OCI-LY7 (cell line): Measurements from ENCODE around the gene CARNS1. TPM values are rescaled to one million over a fixed set of nuclear protein-coding genes. Genes with fewer than 3 reads are reported as not detected.

Source experiments
- BruUV-seq: library from RNA; stranded (reverse); fragments of 400-500 nt; replicated peaks from 2 replicates; lab custom pipeline; 2021; lab: Mats Ljungman, UMichigan
- CTCF ChIA-PET: fragments of 300-600 bp; sonication (Branson Sonifier 250); formaldehyde crosslinking; loops from one replicate; lab custom pipeline; 2022; ENCODE audit warnings: antibody characterized with exemption; ENCODE audit not compliant: unreplicated experiment; lab: Charles Lee
- POLR2A ChIA-PET: fragments of 300-600 bp; sonication (Branson Sonifier 250); formaldehyde crosslinking; loops from one replicate; lab custom pipeline; 2022; ENCODE audit warnings: antibody characterized with exemption; lab: Charles Lee
- DNase-seq: peaks from one replicate; pipeline ENCODE4 v3.0.0-alpha.2; 2015; ENCODE audit warnings: low spot score
- H2AFZ ChIP-seq: fragments of 200-600 bp; sonication (generic), shearing (Covaris generic); 2 replicates; pipeline ENCODE4 v1.6.1; 2014; ENCODE audit warnings: mild to moderate bottlenecking, antibody characterized with exemption, low read length, moderate library complexity
- H3K27ac ChIP-seq: fragments of 200-600 bp; sonication (generic); 2 replicates; pipeline ENCODE4 v1.5.1; 2014; ENCODE audit warnings: mixed run types, low read depth, mild to moderate bottlenecking, moderate library complexity, low read length, inconsistent platforms; ENCODE audit not compliant: poor library complexity, severe bottlenecking
- H3K36me3 ChIP-seq: fragments of 200-600 bp; sonication (generic); 2 replicates; pipeline ENCODE4 v1.6.1; 2014; ENCODE audit warnings: mild to moderate bottlenecking, antibody characterized with exemption, low read length, moderate library complexity, mixed read lengths; ENCODE audit not compliant: insufficient read depth
- H3K4me1 ChIP-seq: fragments of 200-600 bp; sonication (generic); 2 replicates; pipeline ENCODE4 v1.5.1; 2014; ENCODE audit warnings: mild to moderate bottlenecking, low read length; ENCODE audit not compliant: insufficient read depth, poor library complexity, severe bottlenecking
- H3K4me2 ChIP-seq: fragments of 200-600 bp; sonication (generic); 2 replicates; pipeline ENCODE4 v1.6.1; 2014; ENCODE audit warnings: mild to moderate bottlenecking, low read length
- H3K4me3 ChIP-seq: fragments of 200-600 bp; sonication (generic); 2 replicates; pipeline ENCODE4 v1.5.1; 2014; ENCODE audit warnings: mild to moderate bottlenecking, low read depth, low read length; ENCODE audit not compliant: poor library complexity, severe bottlenecking
- H3K79me2 ChIP-seq: fragments of 200-600 bp; sonication (generic); 2 replicates; pipeline ENCODE4 v1.6.1; 2016; ENCODE audit warnings: low read depth, mild to moderate bottlenecking, low read length, moderate library complexity, mixed read lengths; ENCODE audit not compliant: insufficient read depth
- H3K9me2 ChIP-seq: fragments of 200-600 bp; sonication (generic); 2 replicates; pipeline ENCODE4 v1.6.1; 2016; ENCODE audit warnings: mild to moderate bottlenecking, low read length, mixed read lengths; ENCODE audit not compliant: insufficient read depth
- H3K9me3 ChIP-seq: fragments of 200-600 bp; sonication (generic); 2 replicates; pipeline ENCODE4 v1.6.1; 2014; ENCODE audit warnings: mild to moderate bottlenecking, mixed run types, low read length, mixed read lengths
- H4K20me1 ChIP-seq: fragments of 200-600 bp; sonication (generic); 2 replicates; pipeline ENCODE4 v1.6.1; 2014; ENCODE audit warnings: mild to moderate bottlenecking, antibody characterized with exemption, low read length, moderate library complexity, mixed read lengths; ENCODE audit not compliant: insufficient read depth
- CTCF ChIP-seq: fragments of 200-600 bp; sonication (generic); conservative IDR thresholded peaks from 2 replicates; pipeline ENCODE4 v1.5.1; 2014; ENCODE audit warnings: mild to moderate bottlenecking, antibody characterized with exemption, low read length, moderate library complexity, mixed read lengths
- EZH2phosphoT487 ChIP-seq: fragments of 200-600 bp; sonication (generic); IDR thresholded peaks from 2 replicates; pipeline ENCODE4 v1.6.1; 2018; ENCODE audit warnings: low read depth, borderline replicate concordance, mild to moderate bottlenecking, mixed run types, antibody characterized with exemption, low read length, moderate library complexity, mixed read lengths
- intact Hi-C: fragments of 100-400 bp; cut with micrococcal nuclease; formaldehyde crosslinking; loops from one replicate; pipeline ENCODE4 v1.10.0; 2022; ENCODE audit not compliant: unreplicated experiment
- total RNA-seq, 2 experiments: library from RNA; depleted of rRNA in 1 of 2; stranded (reverse); fragments of >200 nt in 1 of 2; shearing (Covaris generic) in 1 of 2; gene quantifications; 2 replicates each; pipeline ENCODE4 v1.2.3, GENCODE V29; 2014 to 2022

The CARNS1 gene
- total RNA-seq, 2 experiments from 2014 or later, result 0.06 to 0.21 TPM

GRCh38 chr11:67469508-67469811, 54.0 kb downstream of the CARNS1 start:
- CTCF ChIA-PET, result no interaction called here
- POLR2A ChIA-PET, result interaction anchor here (1.2 to 4.2 kb wide), 4 partner anchors 9 to 32 kb away, joined by 3 to 20 read pairs (median 12); partner anchors contain the start of gene PTPRCAP
- BruUV-seq, result no TSS peak
- Histone ChIP-seq H3K9me2 (no peaks in the 10 kb centered on the region), H3K4me3 (peak overlapping the region; percentile 87), H3K27ac (no peak overlapping the region), H3K36me3 (no peaks in the 10 kb centered on the region), H3K4me1 (peaks cover 49% of the 10 kb centered on the region), H3K9me3 (no peaks in the 10 kb centered on the region), H2AFZ (peak overlapping the region; percentile 61; the same call in 1 of the 2 replicates), H4K20me1 (no peaks in the 10 kb centered on the region), H3K4me2 (peak overlapping the region; percentile 78), H3K79me2 (peaks cover 23% of the 10 kb centered on the region; the same call in 1 of the 2 replicates)
- intact Hi-C loops, result loop anchor here (1.0 to 5.0 kb wide), 4 partner anchors 32 to 117 kb away; partner anchors contain the start of genes POLD4 and PTPRCAP
- TF ChIP-seq EZH2phosphoT487, result no peak
- peak; percentile 41; the same call in 1 of the 2 replicates for TF ChIP-seq CTCF
- DNase-seq, result no peak

DNA sequence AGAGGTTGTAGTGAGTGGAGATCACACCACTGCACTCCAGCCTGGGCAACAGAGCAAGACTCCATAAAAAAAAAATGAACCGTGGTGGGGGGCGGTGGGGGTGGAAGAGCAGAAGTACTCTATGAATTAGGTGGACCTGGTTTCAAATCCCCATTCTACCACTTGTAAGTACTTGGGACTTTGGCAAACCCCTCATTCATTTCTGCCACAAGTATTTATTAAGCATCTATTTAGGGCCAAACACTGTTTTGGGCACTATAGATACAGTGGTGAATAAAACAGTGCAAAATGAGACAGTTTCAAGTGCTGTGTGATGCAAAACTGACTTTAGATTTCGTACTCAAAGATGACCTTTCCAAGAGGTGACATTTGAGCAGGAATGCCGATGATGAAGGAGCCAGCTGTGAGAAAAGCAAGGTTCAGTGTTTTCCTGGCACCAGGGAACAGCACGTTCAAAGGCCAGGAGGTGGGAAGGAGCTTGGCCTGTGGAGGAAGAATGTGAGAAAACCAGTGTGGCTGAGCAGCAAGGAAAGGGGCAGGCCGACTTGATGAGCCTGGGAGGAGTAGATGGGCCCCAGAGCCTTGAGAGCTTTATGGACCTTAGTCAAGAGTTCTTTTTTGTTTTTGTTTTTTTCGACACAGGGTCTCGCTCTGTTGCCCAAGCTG, 55.0 kb downstream of the CARNS1 start:
- no peak for DNase-seq
- no TSS peak for BruUV-seq
- ChIA-PET POLR2A (interaction anchor here (0.6 to 4.2 kb wide), 5 partner anchors 12 to 230 kb away, joined by 3 to 13 read pairs (median 4); partner anchors contain the start of gene AIP), CTCF (no interaction called here)
- H4K20me1 ChIP-seq, result no peaks in the 10 kb centered on the region
- H3K9me2 ChIP-seq, result no peaks in the 10 kb centered on the region
- no peak overlapping the region for H3K27ac ChIP-seq
- no peaks in the 10 kb centered on the region for H3K9me3 ChIP-seq
- H2AFZ ChIP-seq, result no peak overlapping the region
- intact Hi-C loops, result no loop called here
- no peak overlapping the region for H3K4me3 ChIP-seq
- H3K36me3 ChIP-seq, result no peaks in the 10 kb centered on the region
- 0 out of 2 replicates have a peak overlapping the region, but pooled peaks have one; percentile 13 for H3K4me2 ChIP-seq
- H3K4me1 ChIP-seq, result peaks cover 45% of the 10 kb centered on the region
- TF ChIP-seq EZH2phosphoT487, result no peak
- TF ChIP-seq CTCF, result no peak
- H3K79me2 ChIP-seq, result peaks cover 16% of the 10 kb centered on the region; the same call in 1 of the 2 replicates

DNA sequence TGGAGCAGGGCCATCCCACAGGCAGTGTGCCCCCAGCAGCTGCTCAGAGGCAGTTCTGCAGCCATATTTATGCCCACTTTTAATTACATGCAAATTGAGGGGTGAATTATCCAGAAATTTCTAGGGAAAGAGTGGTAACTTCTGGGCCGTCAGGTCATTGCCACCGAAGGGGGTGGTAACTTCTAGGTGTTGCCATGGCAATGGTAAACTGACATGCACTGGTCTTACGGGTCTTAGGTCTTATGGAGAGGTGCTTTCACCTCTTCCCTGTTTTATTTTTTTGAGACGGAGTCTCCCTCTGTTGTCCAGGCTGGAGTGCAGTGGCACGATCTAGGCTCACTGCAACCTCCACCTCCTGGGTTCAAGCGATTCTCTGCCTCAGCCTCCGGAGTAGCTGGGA, 57.4 kb downstream of the CARNS1 start:
- H3K27ac ChIP-seq, result no peak overlapping the region
- peaks cover 23% of the 10 kb centered on the region for H3K4me1 ChIP-seq
- intact Hi-C loops, result no loop called here
- no peak for TF ChIP-seq CTCF
- TF ChIP-seq EZH2phosphoT487, result no peak
- no peaks in the 10 kb centered on the region for H3K36me3 ChIP-seq
- H3K79me2 ChIP-seq, result peaks cover 10% of the 10 kb centered on the region; the same call in 1 of the 2 replicates
- no peaks in the 10 kb centered on the region for H3K9me2 ChIP-seq
- DNase-seq, result no peak
- ChIA-PET POLR2A (interaction anchor here (0.6 kb wide), 1 partner anchor 33 kb away, joined by 3 read pairs; no protein-coding TSS in a partner anchor), CTCF (no interaction called here)
- H2AFZ ChIP-seq, result no peak overlapping the region
- no peak overlapping the region for H3K4me2 ChIP-seq
- no peaks in the 10 kb centered on the region for H4K20me1 ChIP-seq
- no TSS peak for BruUV-seq
- H3K4me3 ChIP-seq, result no peak overlapping the region
- no peaks in the 10 kb centered on the region for H3K9me3 ChIP-seq
